Nephron progenitor cell (in vitro differentiated cells): Measurements from ENCODE around the gene PTPN4.

ENCODE experiments used
- DNase-seq: peaks from one replicate; pipeline ENCODE4 v3.0.0; 2021
- H3K27ac Mint-ChIP-seq: 2 replicates; pipeline ENCODE4 v1.8.0; 2021; ENCODE audit warnings: mild to moderate bottlenecking, moderate library complexity, mixed read lengths
- H3K27me3 Mint-ChIP-seq: 2 replicates; pipeline ENCODE4 v1.8.0; 2021; ENCODE audit warnings: mild to moderate bottlenecking, low read depth, mixed read lengths; ENCODE audit not compliant: poor library complexity
- H3K36me3 Mint-ChIP-seq: 2 replicates; pipeline ENCODE4 v1.8.0; 2021; ENCODE audit warnings: low read depth, mixed read lengths
- H3K4me1 Mint-ChIP-seq: 2 replicates; pipeline ENCODE4 v1.8.0; 2021; ENCODE audit warnings: mixed read lengths
- H3K4me3 Mint-ChIP-seq: 2 replicates; pipeline ENCODE4 v1.8.0; 2021; ENCODE audit warnings: mild to moderate bottlenecking, moderate library complexity, mixed read lengths
- H3K9me3 Mint-ChIP-seq: 2 replicates; pipeline ENCODE4 v1.8.0; 2021; ENCODE audit warnings: mild to moderate bottlenecking, moderate library complexity, mixed read lengths
- TF ChIP-seq, protein P1 (sequence below): fragments of 200-600 bp; sonication (generic); IDR thresholded peaks from 2 replicates; pipeline ENCODE4 v1.5.0; 2021; ENCODE audit warnings: antibody characterized with exemption

PTPN4 gene, protein sequence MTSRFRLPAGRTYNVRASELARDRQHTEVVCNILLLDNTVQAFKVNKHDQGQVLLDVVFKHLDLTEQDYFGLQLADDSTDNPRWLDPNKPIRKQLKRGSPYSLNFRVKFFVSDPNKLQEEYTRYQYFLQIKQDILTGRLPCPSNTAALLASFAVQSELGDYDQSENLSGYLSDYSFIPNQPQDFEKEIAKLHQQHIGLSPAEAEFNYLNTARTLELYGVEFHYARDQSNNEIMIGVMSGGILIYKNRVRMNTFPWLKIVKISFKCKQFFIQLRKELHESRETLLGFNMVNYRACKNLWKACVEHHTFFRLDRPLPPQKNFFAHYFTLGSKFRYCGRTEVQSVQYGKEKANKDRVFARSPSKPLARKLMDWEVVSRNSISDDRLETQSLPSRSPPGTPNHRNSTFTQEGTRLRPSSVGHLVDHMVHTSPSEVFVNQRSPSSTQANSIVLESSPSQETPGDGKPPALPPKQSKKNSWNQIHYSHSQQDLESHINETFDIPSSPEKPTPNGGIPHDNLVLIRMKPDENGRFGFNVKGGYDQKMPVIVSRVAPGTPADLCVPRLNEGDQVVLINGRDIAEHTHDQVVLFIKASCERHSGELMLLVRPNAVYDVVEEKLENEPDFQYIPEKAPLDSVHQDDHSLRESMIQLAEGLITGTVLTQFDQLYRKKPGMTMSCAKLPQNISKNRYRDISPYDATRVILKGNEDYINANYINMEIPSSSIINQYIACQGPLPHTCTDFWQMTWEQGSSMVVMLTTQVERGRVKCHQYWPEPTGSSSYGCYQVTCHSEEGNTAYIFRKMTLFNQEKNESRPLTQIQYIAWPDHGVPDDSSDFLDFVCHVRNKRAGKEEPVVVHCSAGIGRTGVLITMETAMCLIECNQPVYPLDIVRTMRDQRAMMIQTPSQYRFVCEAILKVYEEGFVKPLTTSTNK

DNA sequence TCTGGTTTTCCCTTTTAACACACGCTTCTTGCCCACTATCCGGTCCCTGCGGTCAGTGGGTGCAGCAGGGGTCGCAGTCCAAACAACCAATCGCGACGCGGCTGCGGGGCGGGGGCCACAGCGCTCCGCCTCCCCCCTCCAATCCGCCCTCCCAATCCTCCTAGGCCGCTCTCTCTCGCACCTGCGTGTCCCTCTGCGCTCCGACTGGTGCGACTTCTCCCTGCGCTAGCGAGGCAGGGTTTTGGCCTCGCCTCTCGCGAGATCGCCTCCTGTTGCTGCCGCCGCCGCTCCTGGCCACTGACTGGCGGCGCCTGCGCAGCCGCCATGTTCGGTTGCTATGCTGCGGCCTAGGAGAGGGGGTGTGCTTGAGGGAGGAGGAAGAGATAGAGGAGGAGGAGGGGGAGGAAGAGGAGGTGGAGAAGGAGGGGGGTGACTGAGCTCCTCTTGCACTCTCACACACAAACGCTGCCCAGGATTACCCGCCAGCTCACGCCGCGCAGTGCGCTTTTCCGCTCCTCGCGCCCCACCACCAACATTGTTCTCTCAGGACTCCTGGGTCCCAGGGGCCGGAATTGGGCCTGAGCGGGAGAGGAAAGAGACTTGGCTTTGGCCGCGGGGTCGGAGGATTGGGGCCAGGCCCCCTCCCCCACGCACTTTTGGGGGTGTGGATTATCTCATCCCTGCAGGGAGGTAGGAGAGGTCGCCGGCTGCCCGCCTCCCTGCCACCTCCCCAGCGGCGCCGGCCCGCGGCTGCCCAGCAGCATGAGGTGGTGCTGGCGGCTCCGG lies at the start of gene PTPN4:
PTPN4 (plus strand) TSS at position 472 of the 786 bp plus-strand sequence. CDS start 49,932 bp downstream, outside the sequence.
- H3K27ac Mint-ChIP-seq = peak within 1 kb of the TSS; percentile 98
- peaks cover 44% of the 10 kb centered on the region for H3K4me1 Mint-ChIP-seq
- peaks cover 2% of the 10 kb centered on the region for H3K36me3 Mint-ChIP-seq
- peaks cover 4% of the 10 kb centered on the region for H3K27me3 Mint-ChIP-seq
- TF ChIP-seq, protein P1, sequence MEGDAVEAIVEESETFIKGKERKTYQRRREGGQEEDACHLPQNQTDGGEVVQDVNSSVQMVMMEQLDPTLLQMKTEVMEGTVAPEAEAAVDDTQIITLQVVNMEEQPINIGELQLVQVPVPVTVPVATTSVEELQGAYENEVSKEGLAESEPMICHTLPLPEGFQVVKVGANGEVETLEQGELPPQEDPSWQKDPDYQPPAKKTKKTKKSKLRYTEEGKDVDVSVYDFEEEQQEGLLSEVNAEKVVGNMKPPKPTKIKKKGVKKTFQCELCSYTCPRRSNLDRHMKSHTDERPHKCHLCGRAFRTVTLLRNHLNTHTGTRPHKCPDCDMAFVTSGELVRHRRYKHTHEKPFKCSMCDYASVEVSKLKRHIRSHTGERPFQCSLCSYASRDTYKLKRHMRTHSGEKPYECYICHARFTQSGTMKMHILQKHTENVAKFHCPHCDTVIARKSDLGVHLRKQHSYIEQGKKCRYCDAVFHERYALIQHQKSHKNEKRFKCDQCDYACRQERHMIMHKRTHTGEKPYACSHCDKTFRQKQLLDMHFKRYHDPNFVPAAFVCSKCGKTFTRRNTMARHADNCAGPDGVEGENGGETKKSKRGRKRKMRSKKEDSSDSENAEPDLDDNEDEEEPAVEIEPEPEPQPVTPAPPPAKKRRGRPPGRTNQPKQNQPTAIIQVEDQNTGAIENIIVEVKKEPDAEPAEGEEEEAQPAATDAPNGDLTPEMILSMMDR = no peak
- H3K9me3 Mint-ChIP-seq = peaks cover under 1% of the 10 kb centered on the region
- DNase-seq = peak; percentile 95
- peak within 1 kb of the TSS; percentile 89 for H3K4me3 Mint-ChIP-seq

DNA sequence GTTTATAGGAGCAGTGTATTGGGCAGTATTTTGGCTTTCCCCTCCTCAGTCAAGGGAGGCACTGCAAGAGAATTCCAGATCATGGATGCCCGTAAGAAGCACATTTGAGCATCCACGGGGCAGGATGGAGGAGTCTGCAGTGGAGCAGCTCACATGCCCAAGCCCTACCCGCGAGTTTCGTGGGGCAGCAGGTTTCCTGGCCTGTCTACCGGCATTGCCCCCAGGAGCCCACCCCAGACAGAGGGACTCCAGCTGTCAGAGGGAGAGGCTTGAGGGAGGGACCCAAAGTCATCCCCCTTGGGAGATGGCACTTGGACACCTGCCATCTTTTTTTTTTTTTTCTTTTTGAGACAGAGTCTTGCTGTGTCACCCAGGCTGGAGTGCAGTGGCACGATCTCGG lies 49.4 kb upstream of the PTPN4 start:
- peaks cover 10% of the 10 kb centered on the region for H3K4me1 Mint-ChIP-seq
- TF ChIP-seq, protein P1 = no peak
- peaks cover 4% of the 10 kb centered on the region for H3K9me3 Mint-ChIP-seq
- H3K27ac Mint-ChIP-seq = no peak overlapping the region
- peaks cover 17% of the 10 kb centered on the region for H3K27me3 Mint-ChIP-seq
- no peaks in the 10 kb centered on the region for H3K36me3 Mint-ChIP-seq
- no peak for DNase-seq
- no peak overlapping the region for H3K4me3 Mint-ChIP-seq

DNA sequence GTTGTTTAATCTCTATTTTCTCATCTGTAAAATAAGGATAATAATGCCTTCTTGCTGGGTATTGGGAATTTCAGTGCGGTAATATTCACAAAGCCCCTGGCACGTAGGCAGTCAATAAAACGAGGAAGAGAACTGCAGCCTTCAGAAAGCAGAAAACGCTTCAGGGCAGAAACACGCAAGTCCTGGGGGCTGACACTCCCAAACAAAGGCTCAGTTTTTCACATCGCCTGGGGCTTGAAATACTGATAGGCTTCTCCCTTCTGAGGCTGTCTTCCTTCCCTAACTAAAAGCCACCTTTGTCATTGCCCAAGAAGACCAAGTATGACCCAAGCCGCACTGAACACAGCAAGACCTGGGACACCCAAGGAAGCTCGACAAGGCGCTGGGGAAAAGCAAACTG lies 48.4 kb upstream of the PTPN4 start:
- H3K27ac Mint-ChIP-seq = no peak overlapping the region
- DNase-seq = no peak
- no peaks in the 10 kb centered on the region for H3K36me3 Mint-ChIP-seq
- no peaks in the 10 kb centered on the region for H3K9me3 Mint-ChIP-seq
- peaks cover 19% of the 10 kb centered on the region for H3K4me1 Mint-ChIP-seq
- peaks cover 21% of the 10 kb centered on the region for H3K27me3 Mint-ChIP-seq
- no peak overlapping the region for H3K4me3 Mint-ChIP-seq
- TF ChIP-seq, protein P1 = no peak

GRCh38 chr2:119712571-119712970 lies 47.2 kb upstream of the PTPN4 start:
- Mint-ChIP-seq H3K9me3 (no peaks in the 10 kb centered on the region), H3K4me3 (no peak overlapping the region), H3K4me1 (peaks cover 23% of the 10 kb centered on the region), H3K27ac (no peak overlapping the region), H3K36me3 (no peaks in the 10 kb centered on the region), H3K27me3 (peaks cover 22% of the 10 kb centered on the region)
- DNase-seq = no peak
- TF ChIP-seq, protein P1 = no peak

- peaks cover 22% of the 10 kb centered on the region for H3K27me3 Mint-ChIP-seq
- H3K36me3 Mint-ChIP-seq = no peaks in the 10 kb centered on the region
- H3K4me3 Mint-ChIP-seq = no peak overlapping the region
- peaks cover 16% of the 10 kb centered on the region for H3K4me1 Mint-ChIP-seq
- no peaks in the 10 kb centered on the region for H3K9me3 Mint-ChIP-seq
- TF ChIP-seq, protein P1 = no peak
- no peak for DNase-seq
- no peak overlapping the region for H3K27ac Mint-ChIP-seq
These were observed 45.8 kb upstream of the PTPN4 start for GRCh38 chr2:119713819-119714490.
